Lower lobe of right lung (tissue), 2 donors: ENCODE measurements around the gene ECHDC3. TPM values are rescaled to one million over a fixed set of nuclear protein-coding genes. Genes with fewer than 3 reads are reported as not detected.

Experiments
- ATAC-seq, 2 donors: fragments of 200-7000 bp; cut with Tn5 transposase; one replicate each; pipeline ENCODE4 v1.9.1; 2020 to 2022; ENCODE audit warnings: mild to moderate bottlenecking in 2 of 2, moderate library complexity in 2 of 2
- DNase-seq: peaks from one replicate; pipeline ENCODE4 v3.0.0-alpha.2; 2020
- H3K27ac ChIP-seq: fragments of 200-600 bp; one replicate; pipeline ENCODE4 v1.8.0; 2022
- H3K27me3 ChIP-seq: fragments of 200-600 bp; one replicate; pipeline ENCODE4 v1.8.0; 2022; ENCODE audit warnings: low read depth
- H3K36me3 ChIP-seq: fragments of 200-600 bp; one replicate; pipeline ENCODE4 v1.8.0; 2022; ENCODE audit warnings: mild to moderate bottlenecking
- H3K4me1 ChIP-seq: fragments of 200-600 bp; one replicate; pipeline ENCODE4 v1.8.0; 2022
- H3K4me3 ChIP-seq: fragments of 200-600 bp; one replicate; pipeline ENCODE4 v1.8.0; 2022; ENCODE audit warnings: mild to moderate bottlenecking
- H3K9me3 ChIP-seq: fragments of 200-600 bp; one replicate; pipeline ENCODE4 v1.8.0; 2022
- CTCF ChIP-seq: fragments of 200-600 bp; IDR thresholded peaks from one replicate; pipeline ENCODE4 v1.8.0; 2022; ENCODE audit warnings: antibody characterized with exemption, mild to moderate bottlenecking
- intact Hi-C: fragments of 100-400 bp; cut with DNase I; formaldehyde crosslinking; loops from one replicate; pipeline ENCODE4 v1.11.0; 2022
- total RNA-seq: library from RNA; stranded (reverse); fragmentation: NEBNext Ultra II Directional; extraction: Animal tissue kit (Norgen Biotek cat#: 25700); gene quantifications from one replicate; pipeline ENCODE4 v1.2.1, GENCODE V29; 2021
- donor health status: DM: no; HTN: yes; CAD: no; lungs with severe emphysema.

The ECHDC3 gene
- total RNA-seq, 1 donor from 2014 or later: 29.5 TPM

GRCh38 chr10:11763501-11763861 is 21.3 kb downstream of the ECHDC3 start:
- H3K36me3 ChIP-seq: peaks cover 50% of the 10 kb centered on the region
- H3K27me3 ChIP-seq: no peaks in the 10 kb centered on the region
- ATAC-seq: no peak
- TF ChIP-seq CTCF: no peak
- no peaks in the 10 kb centered on the region for H3K9me3 ChIP-seq
- intact Hi-C loops: no loop called here
- H3K4me1 ChIP-seq: peaks cover 1% of the 10 kb centered on the region
- H3K27ac ChIP-seq: no peak overlapping the region
- H3K4me3 ChIP-seq: no peak overlapping the region
- DNase-seq: no peak

- no peak for ATAC-seq
These were observed 23.0 kb downstream of the ECHDC3 start for GRCh38 chr10:11765141-11765540.

GRCh38 chr10:11772575-11773288 is 30.6 kb downstream of the ECHDC3 start:
- DNase-seq (no peak), ATAC-seq (no peak)
- no peaks in the 10 kb centered on the region for H3K4me1 ChIP-seq
- no peak for TF ChIP-seq CTCF
- no peak overlapping the region for H3K27ac ChIP-seq
- no peak overlapping the region for H3K4me3 ChIP-seq
- H3K36me3 ChIP-seq: no peaks in the 10 kb centered on the region
- H3K27me3 ChIP-seq: no peaks in the 10 kb centered on the region
- intact Hi-C loops: no loop called here
- H3K9me3 ChIP-seq: no peaks in the 10 kb centered on the region

More at GRCh38 chr10:11765141-11765540, 23.0 kb downstream of the ECHDC3 start:
- Histone ChIP-seq H3K27ac (no peak overlapping the region), H3K9me3 (no peaks in the 10 kb centered on the region), H3K4me1 (no peaks in the 10 kb centered on the region), H3K27me3 (no peaks in the 10 kb centered on the region), H3K4me3 (no peak overlapping the region), H3K36me3 (peaks cover 46% of the 10 kb centered on the region)
- TF ChIP-seq CTCF: no peak
- no peak for DNase-seq
- intact Hi-C loops: no loop called here

GRCh38 chr10:11773761-11774441 is 31.7 kb downstream of the ECHDC3 start:
- no peak for TF ChIP-seq CTCF
- Histone ChIP-seq H3K4me1 (no peaks in the 10 kb centered on the region), H3K27ac (no peak overlapping the region), H3K4me3 (no peak overlapping the region), H3K27me3 (no peaks in the 10 kb centered on the region), H3K36me3 (no peaks in the 10 kb centered on the region), H3K9me3 (no peaks in the 10 kb centered on the region)
- DNase-seq (no peak), ATAC-seq (no peak)
- intact Hi-C loops: no loop called here

- Histone ChIP-seq H3K27me3 (no peaks in the 10 kb centered on the region), H3K4me3 (no peak overlapping the region), H3K36me3 (no peaks in the 10 kb centered on the region), H3K27ac (no peak overlapping the region), H3K4me1 (no peaks in the 10 kb centered on the region), H3K9me3 (no peaks in the 10 kb centered on the region)
- ATAC-seq (peak in 1 of 2 donors; percentile 31), DNase-seq (no peak)
- no peak for TF ChIP-seq CTCF
- intact Hi-C loops: no loop called here
These were observed 33.2 kb downstream of the ECHDC3 start for GRCh38 chr10:11775412-11775811.
